Endothelial cell of umbilical vein (primary cell): ENCODE results near the gene FAM3A. TPM values are rescaled to one million over a fixed set of nuclear protein-coding genes. Genes with fewer than 3 reads are reported as not detected.

ENCODE experiments used
- BruUV-seq: library from RNA; stranded (reverse); fragments of 400-500 nt; replicated peaks from 2 replicates; lab custom pipeline; 2021; lab: Mats Ljungman, UMichigan
- CTCF ChIA-PET: fragments of 300-600, 350-600 bp; sonication (Branson Sonifier 250); formaldehyde crosslinking; loops from one replicate; lab custom pipeline; 2021; ENCODE audit warnings: antibody characterized with exemption, inconsistent platforms; lab: Charles Lee
- POLR2A ChIA-PET: fragments of 300-600, 350-600 bp; sonication (Branson Sonifier 250); formaldehyde crosslinking; loops from one replicate; lab custom pipeline; 2021; ENCODE audit warnings: antibody characterized with exemption, inconsistent platforms; lab: Charles Lee
- DNase-seq: peaks from one replicate; pipeline ENCODE4 v3.0.0-alpha.2; 2011; ENCODE audit warnings: low read depth, low spot score
- FAIRE-seq: peaks from 2 replicates; lab custom pipeline; 2011; peaks lifted over from hg19 to GRCh38; lab: Jason Lieb, UNC
- H2AFZ ChIP-seq: 2 replicates; pipeline ENCODE4 v1.6.0; 2012; ENCODE audit warnings: low read depth, low read length, control low read depth, inconsistent platforms
- H3K27ac ChIP-seq: 2 replicates; pipeline ENCODE4 v1.5.1; 2011; ENCODE audit warnings: low read depth, mild to moderate bottlenecking, control low read depth, low read length, moderate library complexity; ENCODE audit not compliant: insufficient read depth
- H3K27me3 ChIP-seq, 2 experiments: 2 replicates each; pipeline versions ENCODE4 v1.6.0 to v1.6.1; 2011; ENCODE audit warnings: low read length in 2 of 2, mixed read lengths in 1 of 2; ENCODE audit not compliant: control insufficient read depth in 2 of 2, insufficient read depth in 2 of 2
- H3K36me3 ChIP-seq, 2 experiments: 2 replicates in 1 of 2; 3 replicates in 1 of 2; pipeline ENCODE4 v1.5.1; 2011; ENCODE audit warnings: low read length in 2 of 2, mild to moderate bottlenecking in 1 of 2, moderate library complexity in 1 of 2; ENCODE audit not compliant: control insufficient read depth in 2 of 2, insufficient read depth in 2 of 2; ENCODE audit errors: extremely low read depth in 1 of 2
- H3K4me1 ChIP-seq: 3 replicates; pipeline ENCODE4 v1.5.1; 2011; ENCODE audit warnings: mild to moderate bottlenecking, low read length; ENCODE audit not compliant: control insufficient read depth, insufficient read depth; ENCODE audit errors: extremely low read depth
- H3K4me2 ChIP-seq: 2 replicates; pipeline ENCODE4 v1.6.1; 2011; ENCODE audit warnings: low read length, control low read depth, mixed read lengths; ENCODE audit not compliant: insufficient read depth
- H3K4me3 ChIP-seq, 3 experiments: fragments of 200-600 bp in 1 of 3; sonication (generic), shearing (Covaris generic) in 1 of 3; replicated peaks in 1 of 3; 2 replicates each; pipeline ENCODE4 v1.5.1; 2011 to 2016; ENCODE audit warnings: control low read depth in 3 of 3, low read length in 3 of 3, mild to moderate bottlenecking in 2 of 3, inconsistent platforms in 1 of 3, low read depth in 1 of 3, moderate library complexity in 1 of 3; ENCODE audit not compliant: insufficient read depth in 1 of 3
- H3K79me2 ChIP-seq: 2 replicates; pipeline ENCODE4 v1.6.0; 2012; ENCODE audit warnings: low read length, inconsistent platforms; ENCODE audit not compliant: control insufficient read depth, insufficient read depth
- H3K9ac ChIP-seq: replicated peaks from 2 replicates; pipeline ENCODE3; 2011; ENCODE audit warnings: low read length, control low read depth; ENCODE audit not compliant: insufficient read depth; ENCODE audit errors: extremely low read depth
- H3K9me1 ChIP-seq: replicated peaks from 3 replicates; pipeline ENCODE4 v1.6.0; 2011; ENCODE audit warnings: mild to moderate bottlenecking, low read length; ENCODE audit not compliant: control insufficient read depth, insufficient read depth; ENCODE audit errors: extremely low read depth
- H3K9me3 ChIP-seq: replicated peaks from 2 replicates; pipeline ENCODE4 v1.5.1; 2012; ENCODE audit warnings: low read length, inconsistent platforms; ENCODE audit not compliant: control insufficient read depth, insufficient read depth
- H4K20me1 ChIP-seq: replicated peaks from 2 replicates; pipeline ENCODE3; 2011; ENCODE audit warnings: mild to moderate bottlenecking, low read length; ENCODE audit not compliant: control insufficient read depth, insufficient read depth; ENCODE audit errors: extremely low read depth
- EZH2 ChIP-seq: IDR thresholded peaks from 2 replicates; pipeline ENCODE4 v1.6.1; 2012; ENCODE audit warnings: borderline replicate concordance, low read depth, mild to moderate bottlenecking, moderate library complexity, low read length, inconsistent platforms; ENCODE audit not compliant: severe bottlenecking
- FOS ChIP-seq: IDR thresholded peaks from 2 replicates; pipeline ENCODE4 v1.6.1; 2011; ENCODE audit warnings: mild to moderate bottlenecking, low read length, moderate library complexity, borderline replicate concordance; ENCODE audit not compliant: insufficient read depth
- GATA2 ChIP-seq: IDR thresholded peaks from 2 replicates; pipeline ENCODE4 v1.7.0; 2011; ENCODE audit warnings: low read depth, mild to moderate bottlenecking, moderate library complexity, mixed read lengths, low read length; ENCODE audit not compliant: insufficient read length, insufficient read depth
- JUN ChIP-seq: IDR thresholded peaks from 2 replicates; pipeline ENCODE4 v1.6.1; 2011; ENCODE audit warnings: borderline replicate concordance, low read depth; ENCODE audit not compliant: insufficient read length, insufficient read depth
- MYC ChIP-seq: IDR thresholded peaks from one replicate; pipeline ENCODE4 v1.6.1; 2011; ENCODE audit warnings: mild to moderate bottlenecking, low read depth, low read length
- POLR2A ChIP-seq: IDR thresholded peaks from 2 replicates; pipeline ENCODE4 v1.6.1; 2012; ENCODE audit warnings: low read depth, mild to moderate bottlenecking, control low read depth, low read length
- POLR2AphosphoS5 ChIP-seq: IDR thresholded peaks from 2 replicates; pipeline ENCODE4 v1.6.1; 2012; ENCODE audit warnings: low read depth, mild to moderate bottlenecking, control low read depth, low read length, moderate library complexity; ENCODE audit not compliant: insufficient read depth
- dilution Hi-C: fragments of 300-500 bp; cut with MboI; formaldehyde crosslinking; loops from one replicate; pipeline ENCODE4 v1.15.0; 2019; ENCODE audit warnings: low sequenced_read_pairs; ENCODE audit not compliant: extremely low pct_ligation_motif_present
- intact Hi-C: fragments of 100-400 bp; cut with micrococcal nuclease; formaldehyde crosslinking; loops from one replicate; pipeline ENCODE4 v1.10.0; 2022
- polyA plus RNA-seq, 4 experiments: library from polyadenylated mRNA; depleted of rRNA in 3 of 4; stranded (reverse) in 3 of 4; unstranded in 1 of 4; fragments of >200 nt; gene quantifications; 2 replicates each; pipeline versions ENCODE4 v1.2.1 to v1.2.3, GENCODE V29; 2011 to 2012; ENCODE audit warnings: missing spikeins in 1 of 4
- total RNA-seq: library from RNA; stranded (reverse); gene quantifications from 2 replicates; pipeline ENCODE4 v1.2.3, GENCODE V29; 2021
- TF ChIP-seq, protein P1 (sequence below), 2 donors: IDR thresholded peaks; 1 replicate in 1 of 2; 2 replicates in 1 of 2; pipeline ENCODE4 v1.5.1; 2011; ENCODE audit warnings: low read length in 2 of 2, mild to moderate bottlenecking in 2 of 2, moderate library complexity in 2 of 2, control low read depth in 1 of 2, inconsistent platforms in 1 of 2, low read depth in 1 of 2; ENCODE audit not compliant: insufficient read depth in 1 of 2; ENCODE audit errors: extremely low read depth in 1 of 2
- TF ChIP-seq, protein P2 (sequence below): IDR thresholded peaks from 2 replicates; pipeline ENCODE4 v1.6.1; 2011; ENCODE audit not compliant: insufficient read depth, insufficient read length

The FAM3A gene
- total and polyA plus RNA-seq, 2 donors (not counting 3 experiments of a cell fraction or from before 2014, with no cell fraction given): 32.0 to 42.9 TPM

GRCh38 chrX:154490414-154491083 lies 25.5 kb downstream of the FAM3A start, which contains the start of gene SLC10A3:
TSS of gene SLC10A3 (minus strand) at chrX:154490629. CDS start at chrX:154488940, 1,689 bp downstream.
- peak within 1 kb of the TSS; percentile 85 for H3K9ac ChIP-seq
- TF ChIP-seq JUN (no peak), MYC (no peak), GATA2 (no peak), POLR2A (peak; percentile 80), FOS (no peak), EZH2 (no peak), POLR2AphosphoS5 (peak; percentile 44)
- TF ChIP-seq, protein P1, sequence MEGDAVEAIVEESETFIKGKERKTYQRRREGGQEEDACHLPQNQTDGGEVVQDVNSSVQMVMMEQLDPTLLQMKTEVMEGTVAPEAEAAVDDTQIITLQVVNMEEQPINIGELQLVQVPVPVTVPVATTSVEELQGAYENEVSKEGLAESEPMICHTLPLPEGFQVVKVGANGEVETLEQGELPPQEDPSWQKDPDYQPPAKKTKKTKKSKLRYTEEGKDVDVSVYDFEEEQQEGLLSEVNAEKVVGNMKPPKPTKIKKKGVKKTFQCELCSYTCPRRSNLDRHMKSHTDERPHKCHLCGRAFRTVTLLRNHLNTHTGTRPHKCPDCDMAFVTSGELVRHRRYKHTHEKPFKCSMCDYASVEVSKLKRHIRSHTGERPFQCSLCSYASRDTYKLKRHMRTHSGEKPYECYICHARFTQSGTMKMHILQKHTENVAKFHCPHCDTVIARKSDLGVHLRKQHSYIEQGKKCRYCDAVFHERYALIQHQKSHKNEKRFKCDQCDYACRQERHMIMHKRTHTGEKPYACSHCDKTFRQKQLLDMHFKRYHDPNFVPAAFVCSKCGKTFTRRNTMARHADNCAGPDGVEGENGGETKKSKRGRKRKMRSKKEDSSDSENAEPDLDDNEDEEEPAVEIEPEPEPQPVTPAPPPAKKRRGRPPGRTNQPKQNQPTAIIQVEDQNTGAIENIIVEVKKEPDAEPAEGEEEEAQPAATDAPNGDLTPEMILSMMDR (IDR thresholded peaks at IDR 0.05; ENCODE audit: extremely low read depth in 1 of 2, insufficient read depth in 1 of 2, low read depth in 1 of 2, low read length in 2 of 2): no peak
- TF ChIP-seq, protein P2, sequence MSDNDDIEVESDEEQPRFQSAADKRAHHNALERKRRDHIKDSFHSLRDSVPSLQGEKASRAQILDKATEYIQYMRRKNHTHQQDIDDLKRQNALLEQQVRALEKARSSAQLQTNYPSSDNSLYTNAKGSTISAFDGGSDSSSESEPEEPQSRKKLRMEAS: no peak
- peak within 1 kb of the TSS; percentile 87 for H2AFZ ChIP-seq
- peak; percentile 94 for DNase-seq
- H3K4me3 ChIP-seq: peak within 1 kb of the TSS; percentile 51 to 68 (median 55)
- no peaks in the 10 kb centered on the region for H3K27me3 ChIP-seq
- FAIRE-seq: peak; percentile 98
- no TSS peak for BruUV-seq
- no peaks in the 10 kb centered on the region for H3K4me1 ChIP-seq
- no peaks in the 10 kb centered on the region for H3K36me3 ChIP-seq
- H3K4me2 ChIP-seq: peak within 1 kb of the TSS; percentile 62
- CTCF ChIA-PET: interaction anchor here (1.0 to 2.2 kb wide), 4 partner anchors 8 to 82 kb away, joined by 3 to 11 read pairs (median 3); partner anchors contain the start of gene DNASE1L1
- H3K79me2 ChIP-seq: peaks cover 3% of the 10 kb centered on the region
- H4K20me1 ChIP-seq: no peaks in the 10 kb centered on the region
- no peaks in the 10 kb centered on the region for H3K9me1 ChIP-seq
- dilution Hi-C loops: no loop called here
- intact Hi-C loops: loop anchor here (1.0 kb wide), 2 partner anchors 26 to 159 kb away; partner anchors contain the start of gene FAM3A
- POLR2A ChIA-PET: interaction anchor here (0.6 to 1.5 kb wide), 3 partner anchors 12 to 83 kb away, joined by 3 to 7 read pairs (median 3); partner anchors contain the start of gene LAGE3
- peak within 1 kb of the TSS; percentile 78 for H3K27ac ChIP-seq
- H3K9me3 ChIP-seq: no peaks in the 10 kb centered on the region
